Right lobe of liver (tissue), 4 donors: Measurements from ENCODE around the gene TMEM53.

ENCODE experiments used
- CTCF ChIP-seq, 4 donors: fragments of 200-600 bp in 3 of 4; fragments of 450-650 bp in 1 of 4; IDR thresholded peaks; one replicate each; pipeline versions ENCODE4 v1.5.1 to v1.8.0; 2016 to 2022; ENCODE audit warnings: antibody characterized with exemption in 4 of 4, mild to moderate bottlenecking in 2 of 4
- POLR2A ChIP-seq: fragments of 450-650 bp; IDR thresholded peaks from one replicate; pipeline ENCODE4 v1.6.1; 2017; ENCODE audit warnings: antibody characterized with exemption, mild to moderate bottlenecking
- donor health status: DM: no; HTN: no; CAD: no.
- donor health status: DM: no; HTN: no; CAD: no.
- donor health status: DM: no; HTN: yes; CAD: no.

GRCh38 chr1:44624268-44624901 is 49.9 kb downstream of the TMEM53 start:
- TF ChIP-seq CTCF (IDR thresholded peaks at IDR 0.05) (no peak), POLR2A (no peak)
